K562 (cell line): ENCODE results near the gene PKD1L1. TPM values are rescaled to one million over a fixed set of nuclear protein-coding genes. Genes with fewer than 3 reads are reported as not detected.

ENCODE experiments used
- ATF1 ChIP-seq, 2 experiments: fragments of 450-650 bp in 1 of 2; IDR thresholded peaks; 2 replicates each; pipeline ENCODE4 v1.6.1; 2016; ENCODE audit warnings: missing compliant biosample characterization in 1 of 2, missing genetic modification characterization in 1 of 2
- BRCA1 ChIP-seq, 2 experiments: fragments of 450-650 bp in 1 of 2; sonication (generic) in 1 of 2; formaldehyde crosslinking in 1 of 2; IDR thresholded peaks; 2 replicates each; pipeline versions ENCODE4 v1.5.0 to v1.6.1; 2017 to 2020; ENCODE audit warnings: mild to moderate bottlenecking in 1 of 2, missing genetic modification reagents in 1 of 2
- ETV6 ChIP-seq, 3 experiments: fragments of 150-350 bp in 1 of 3; sonication (generic) in 1 of 3; formaldehyde crosslinking in 1 of 3; IDR thresholded peaks; 2 replicates each; pipeline versions ENCODE4 v1.6.1 to v1.8.0; 2014 to 2022; ENCODE audit warnings: borderline replicate concordance in 2 of 3, low read depth in 2 of 3, antibody characterized with exemption in 1 of 3, low read length in 1 of 3, mild to moderate bottlenecking in 1 of 3, missing genetic modification reagents in 1 of 3
- HCFC1 ChIP-seq: IDR thresholded peaks from 2 replicates; pipeline ENCODE4 v1.6.1; 2012; ENCODE audit warnings: low read depth, low read length, improper control_type of control experiment
- IRF9 ChIP-seq: fragments of 450-650 bp; IDR thresholded peaks from 2 replicates; pipeline ENCODE4 v1.6.1; 2016; ENCODE audit warnings: missing biosample characterization, missing genetic modification characterization
- JUNB ChIP-seq: fragments of 450-650 bp; formaldehyde crosslinking; conservative IDR thresholded peaks from 2 replicates; pipeline ENCODE4 v1.4.0; 2020; ENCODE audit warnings: mild to moderate bottlenecking
- MNT ChIP-seq, 2 experiments: fragments of 450-650 bp; conservative IDR thresholded peaks; 2 replicates each; pipeline ENCODE4 v1.6.1; 2017; ENCODE audit warnings: mild to moderate bottlenecking in 2 of 2, moderate library complexity in 2 of 2
- NFIC ChIP-seq: fragments of 450-650 bp; IDR thresholded peaks from 2 replicates; pipeline ENCODE4 v1.6.1; 2017; ENCODE audit warnings: mild to moderate bottlenecking, inconsistent platforms
- NR0B1 ChIP-seq: fragments of 450-650 bp; IDR thresholded peaks from one replicate; pipeline ENCODE4 v1.6.1; 2018; ENCODE audit warnings: mild to moderate bottlenecking, moderate library complexity; ENCODE audit not compliant: partially characterized antibody
- SMC3 ChIP-seq: conservative IDR thresholded peaks from 2 replicates; pipeline ENCODE4 v1.6.1; 2011; ENCODE audit warnings: low read depth, low read length, improper control_type of control experiment; ENCODE audit not compliant: insufficient read depth
- ZFP36 ChIP-seq: fragments of 150-350 bp; IDR thresholded peaks from 2 replicates; pipeline ENCODE4 v1.6.1; 2018; ENCODE audit warnings: low read length, low read depth; ENCODE audit not compliant: partially characterized antibody
- ZNF584 ChIP-seq: fragments of 200-800 bp; sonication (Bioruptor generic); IDR thresholded peaks from 2 replicates; pipeline ENCODE4 v1.6.1; 2016; ENCODE audit warnings: low read depth, mild to moderate bottlenecking, missing genetic modification characterization, missing compliant biosample characterization
- polyA plus RNA-seq, 8 experiments: library from polyadenylated mRNA; depleted of rRNA in 4 of 8; stranded (reverse) in 5 of 8; unstranded in 3 of 8; fragments of >200 nt; fragmentation: Nextera tagmentation in 2 of 8; fragmentation: Illumina TruSeq in 1 of 8; extraction: Ambion mirVana in 2 of 8; extraction: Trizol in 1 of 8; gene quantifications; 2 replicates each; pipeline versions ENCODE4 v1.2.1 to v1.2.3, GENCODE V29; 2011 to 2014; ENCODE audit warnings: inconsistent platforms in 1 of 8, missing spikeins in 1 of 8
- total RNA-seq, 7 experiments: library from RNA; depleted of rRNA in 6 of 7; stranded (reverse); fragments of >200 nt in 6 of 7; fragmentation: Illumina TruSeq in 2 of 7; extraction: Trizol in 2 of 7; gene quantifications; 2 replicates each; pipeline versions ENCODE4 v1.2.1 to v1.2.3, GENCODE V29; 2011 to 2021; ENCODE audit warnings: low replicate concordance in 1 of 7
- TF ChIP-seq, protein P1 (sequence below): sonication (generic); formaldehyde crosslinking; IDR thresholded peaks from 2 replicates; pipeline ENCODE4 v1.8.1; 2023; ENCODE audit warnings: mild to moderate bottlenecking, missing genetic modification reagents, moderate library complexity
- TF ChIP-seq, protein P2 (sequence below): sonication (generic); formaldehyde crosslinking; IDR thresholded peaks from 2 replicates; pipeline ENCODE4 v1.8.0; 2022; ENCODE audit warnings: missing genetic modification reagents, mild to moderate bottlenecking, moderate library complexity, borderline replicate concordance
- TF ChIP-seq, protein P3 (sequence below): fragments of 250-450 bp; sonication (Bioruptor Pico); IDR thresholded peaks from 2 replicates; pipeline ENCODE4 v1.5.0; 2020; ENCODE audit warnings: mild to moderate bottlenecking, borderline replicate concordance

The PKD1L1 gene
- total and polyA plus RNA-seq, 9 of the 15 experiments (the other 6 are each of a cell fraction or from before 2014, with no cell fraction given), result 0.01 to 0.02 TPM; not detected in 7

DNA sequence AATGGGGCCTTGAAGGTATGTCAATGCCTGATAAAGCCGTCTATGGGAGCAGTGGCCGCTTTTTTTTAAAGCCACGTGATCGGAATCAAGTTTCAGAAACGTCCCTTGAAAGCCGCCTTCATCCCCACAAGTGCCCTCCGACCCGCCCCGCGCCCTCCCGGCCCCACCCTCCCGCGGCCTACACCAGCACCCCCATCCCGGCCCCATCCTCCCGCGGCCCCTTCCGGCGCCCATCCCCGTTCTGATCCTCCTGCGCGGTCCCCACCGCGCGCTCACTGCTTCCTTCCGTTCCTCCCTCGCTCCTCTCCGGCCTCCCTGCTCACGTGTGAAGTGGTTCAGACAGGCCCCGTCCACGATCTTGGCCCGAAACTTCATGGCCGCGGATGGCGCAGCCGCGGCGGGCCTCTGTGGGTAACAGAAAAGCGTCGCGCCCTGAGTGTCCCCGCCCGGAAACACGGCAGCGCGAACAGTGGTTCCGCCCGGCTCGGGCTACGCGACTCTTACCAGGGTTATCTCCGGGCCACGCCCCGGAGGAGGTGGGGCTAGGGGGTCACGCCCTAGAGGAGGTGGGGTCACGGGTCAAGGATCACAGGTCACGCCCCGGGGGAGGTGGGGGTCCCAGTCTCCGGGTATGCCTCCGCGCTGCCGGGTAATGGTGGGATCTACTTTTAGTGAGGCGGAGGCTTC, 31.0 kb upstream of the PKD1L1 start, which contains the start of gene HUS1 (continued):
- no peak for TF ChIP-seq ETV6 (IDR thresholded peaks at IDR 0.05; ENCODE audit: borderline replicate concordance in 1 of 2, low read depth in 2 of 2, low read length in 1 of 2)
- no peak for TF ChIP-seq ETV6 (CRISPR knock-in tag; IDR thresholded peaks at IDR 0.05; ENCODE audit: borderline replicate concordance)
- TF ChIP-seq IRF9 (tag), result no peak
- no peak for TF ChIP-seq BRCA1 (IDR thresholded peaks at IDR 0.05)
- no peak for TF ChIP-seq BRCA1 (CRISPR knock-in tag; IDR thresholded peaks at IDR 0.05)
- no peak for TF ChIP-seq NR0B1
- TF ChIP-seq, protein P1, sequence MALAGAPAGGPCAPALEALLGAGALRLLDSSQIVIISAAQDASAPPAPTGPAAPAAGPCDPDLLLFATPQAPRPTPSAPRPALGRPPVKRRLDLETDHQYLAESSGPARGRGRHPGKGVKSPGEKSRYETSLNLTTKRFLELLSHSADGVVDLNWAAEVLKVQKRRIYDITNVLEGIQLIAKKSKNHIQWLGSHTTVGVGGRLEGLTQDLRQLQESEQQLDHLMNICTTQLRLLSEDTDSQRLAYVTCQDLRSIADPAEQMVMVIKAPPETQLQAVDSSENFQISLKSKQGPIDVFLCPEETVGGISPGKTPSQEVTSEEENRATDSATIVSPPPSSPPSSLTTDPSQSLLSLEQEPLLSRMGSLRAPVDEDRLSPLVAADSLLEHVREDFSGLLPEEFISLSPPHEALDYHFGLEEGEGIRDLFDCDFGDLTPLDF (CRISPR knock-in tag), result no peak
- no peak; the same call in 1 of the 2 replicates for TF ChIP-seq ATF1 (CRISPR knock-in tag; IDR thresholded peaks at IDR 0.05)
- TF ChIP-seq ATF1 (tag; IDR thresholded peaks at IDR 0.05), result peak; percentile 90
- peak; percentile 85 for TF ChIP-seq HCFC1
- TF ChIP-seq, protein P2, sequence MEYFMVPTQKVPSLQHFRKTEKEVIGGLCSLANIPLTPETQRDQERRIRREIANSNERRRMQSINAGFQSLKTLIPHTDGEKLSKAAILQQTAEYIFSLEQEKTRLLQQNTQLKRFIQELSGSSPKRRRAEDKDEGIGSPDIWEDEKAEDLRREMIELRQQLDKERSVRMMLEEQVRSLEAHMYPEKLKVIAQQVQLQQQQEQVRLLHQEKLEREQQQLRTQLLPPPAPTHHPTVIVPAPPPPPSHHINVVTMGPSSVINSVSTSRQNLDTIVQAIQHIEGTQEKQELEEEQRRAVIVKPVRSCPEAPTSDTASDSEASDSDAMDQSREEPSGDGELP (CRISPR knock-in tag), result peak; percentile 82
- TF ChIP-seq SMC3, result no peak
- TF ChIP-seq ZNF584 (CRISPR knock-in tag), result peak; percentile 77; the same call in 1 of the 2 replicates
- TF ChIP-seq, protein P3, sequence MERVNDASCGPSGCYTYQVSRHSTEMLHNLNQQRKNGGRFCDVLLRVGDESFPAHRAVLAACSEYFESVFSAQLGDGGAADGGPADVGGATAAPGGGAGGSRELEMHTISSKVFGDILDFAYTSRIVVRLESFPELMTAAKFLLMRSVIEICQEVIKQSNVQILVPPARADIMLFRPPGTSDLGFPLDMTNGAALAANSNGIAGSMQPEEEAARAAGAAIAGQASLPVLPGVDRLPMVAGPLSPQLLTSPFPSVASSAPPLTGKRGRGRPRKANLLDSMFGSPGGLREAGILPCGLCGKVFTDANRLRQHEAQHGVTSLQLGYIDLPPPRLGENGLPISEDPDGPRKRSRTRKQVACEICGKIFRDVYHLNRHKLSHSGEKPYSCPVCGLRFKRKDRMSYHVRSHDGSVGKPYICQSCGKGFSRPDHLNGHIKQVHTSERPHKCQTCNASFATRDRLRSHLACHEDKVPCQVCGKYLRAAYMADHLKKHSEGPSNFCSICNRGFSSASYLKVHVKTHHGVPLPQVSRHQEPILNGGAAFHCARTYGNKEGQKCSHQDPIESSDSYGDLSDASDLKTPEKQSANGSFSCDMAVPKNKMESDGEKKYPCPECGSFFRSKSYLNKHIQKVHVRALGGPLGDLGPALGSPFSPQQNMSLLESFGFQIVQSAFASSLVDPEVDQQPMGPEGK (CRISPR knock-in tag), result no peak
- TF ChIP-seq JUNB (CRISPR knock-in tag), result no peak
- TF ChIP-seq MNT (conservative IDR thresholded peaks at IDR 0.05), result peak; percentile 79 to 88
- peak; percentile 6 for TF ChIP-seq ZFP36
- TF ChIP-seq NFIC, result peak; percentile 75
